Measurements from ENCODE around the gene ACSL6. TPM values are rescaled to one million over a fixed set of nuclear protein-coding genes. Genes with fewer than 3 reads are reported as not detected.

The ACSL6 gene, protein sequence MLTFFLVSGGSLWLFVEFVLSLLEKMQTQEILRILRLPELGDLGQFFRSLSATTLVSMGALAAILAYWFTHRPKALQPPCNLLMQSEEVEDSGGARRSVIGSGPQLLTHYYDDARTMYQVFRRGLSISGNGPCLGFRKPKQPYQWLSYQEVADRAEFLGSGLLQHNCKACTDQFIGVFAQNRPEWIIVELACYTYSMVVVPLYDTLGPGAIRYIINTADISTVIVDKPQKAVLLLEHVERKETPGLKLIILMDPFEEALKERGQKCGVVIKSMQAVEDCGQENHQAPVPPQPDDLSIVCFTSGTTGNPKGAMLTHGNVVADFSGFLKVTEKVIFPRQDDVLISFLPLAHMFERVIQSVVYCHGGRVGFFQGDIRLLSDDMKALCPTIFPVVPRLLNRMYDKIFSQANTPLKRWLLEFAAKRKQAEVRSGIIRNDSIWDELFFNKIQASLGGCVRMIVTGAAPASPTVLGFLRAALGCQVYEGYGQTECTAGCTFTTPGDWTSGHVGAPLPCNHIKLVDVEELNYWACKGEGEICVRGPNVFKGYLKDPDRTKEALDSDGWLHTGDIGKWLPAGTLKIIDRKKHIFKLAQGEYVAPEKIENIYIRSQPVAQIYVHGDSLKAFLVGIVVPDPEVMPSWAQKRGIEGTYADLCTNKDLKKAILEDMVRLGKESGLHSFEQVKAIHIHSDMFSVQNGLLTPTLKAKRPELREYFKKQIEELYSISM
- total RNA-seq: not detected in 2 replicates

DNA sequence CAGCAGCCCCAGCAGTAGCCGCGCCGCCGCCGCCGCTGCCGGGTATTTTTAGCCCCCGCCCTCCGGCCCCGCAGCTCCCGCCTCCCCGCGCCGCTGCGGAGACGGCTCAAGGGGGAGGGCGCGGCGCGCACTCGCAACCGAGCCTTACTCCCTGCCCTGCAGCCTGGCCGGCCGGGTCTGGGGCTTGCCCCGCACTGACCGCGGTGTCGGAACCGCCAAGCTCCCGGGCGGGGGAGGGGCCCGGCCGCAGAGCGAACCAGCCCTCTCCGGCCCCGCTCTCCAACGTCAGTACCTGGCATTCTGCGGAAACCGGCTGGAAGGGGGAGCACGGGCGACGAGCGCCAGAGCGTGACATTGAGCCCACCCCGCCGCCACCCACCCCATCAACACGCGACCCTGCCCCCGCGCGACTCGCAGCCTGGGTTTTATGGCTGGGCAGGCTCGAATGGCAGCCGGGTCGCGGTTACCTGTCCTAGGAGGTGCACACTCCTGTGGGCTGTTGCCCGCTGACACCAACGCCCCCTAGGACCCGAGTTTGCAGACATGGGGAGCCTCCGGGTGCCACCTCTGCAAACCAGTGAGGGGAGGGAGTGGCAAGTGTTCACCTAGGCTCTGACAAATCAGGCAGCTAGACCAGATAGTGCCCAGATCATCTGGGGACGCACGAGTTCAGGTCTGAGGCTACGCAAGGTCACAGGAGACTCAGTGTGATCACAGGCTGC lies at the start of gene ACSL6:
ACSL6 (minus strand) TSS at position 37 of the 722 bp plus-strand sequence. CDS start 105 bp downstream, outside the sequence.

DNA sequence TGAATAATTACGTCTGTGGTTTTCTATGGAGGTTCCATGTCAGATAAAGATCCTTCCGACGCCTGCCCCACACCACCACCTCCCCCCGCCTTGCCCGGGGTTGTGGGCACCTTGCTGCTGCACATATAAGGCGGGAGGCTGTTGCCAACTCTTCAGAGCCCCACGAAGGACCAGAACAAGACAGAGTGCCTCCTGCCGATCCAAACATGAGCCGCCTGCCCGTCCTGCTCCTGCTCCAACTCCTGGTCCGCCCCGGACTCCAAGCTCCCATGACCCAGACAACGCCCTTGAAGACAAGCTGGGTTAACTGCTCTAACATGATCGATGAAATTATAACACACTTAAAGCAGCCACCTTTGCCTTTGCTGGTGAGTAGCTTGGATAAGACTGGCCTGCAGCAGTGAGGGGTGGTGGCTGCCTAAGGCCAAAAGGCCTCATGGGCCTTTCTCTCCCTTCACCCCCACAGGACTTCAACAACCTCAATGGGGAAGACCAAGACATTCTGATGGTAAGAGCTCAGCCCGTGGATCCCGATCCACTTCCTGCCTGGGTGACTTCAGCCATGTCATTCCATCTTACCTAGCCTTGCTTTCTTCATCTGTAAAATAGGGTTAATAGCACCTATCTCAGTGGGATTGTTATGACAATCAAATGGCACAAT lies 49.2 kb upstream of the ACSL6 start, which contains the start of gene IL3:
IL3 (plus strand) TSS at position 155 of the 661 bp plus-strand sequence; CDS start at position 207, 52 bp downstream.

DNA sequence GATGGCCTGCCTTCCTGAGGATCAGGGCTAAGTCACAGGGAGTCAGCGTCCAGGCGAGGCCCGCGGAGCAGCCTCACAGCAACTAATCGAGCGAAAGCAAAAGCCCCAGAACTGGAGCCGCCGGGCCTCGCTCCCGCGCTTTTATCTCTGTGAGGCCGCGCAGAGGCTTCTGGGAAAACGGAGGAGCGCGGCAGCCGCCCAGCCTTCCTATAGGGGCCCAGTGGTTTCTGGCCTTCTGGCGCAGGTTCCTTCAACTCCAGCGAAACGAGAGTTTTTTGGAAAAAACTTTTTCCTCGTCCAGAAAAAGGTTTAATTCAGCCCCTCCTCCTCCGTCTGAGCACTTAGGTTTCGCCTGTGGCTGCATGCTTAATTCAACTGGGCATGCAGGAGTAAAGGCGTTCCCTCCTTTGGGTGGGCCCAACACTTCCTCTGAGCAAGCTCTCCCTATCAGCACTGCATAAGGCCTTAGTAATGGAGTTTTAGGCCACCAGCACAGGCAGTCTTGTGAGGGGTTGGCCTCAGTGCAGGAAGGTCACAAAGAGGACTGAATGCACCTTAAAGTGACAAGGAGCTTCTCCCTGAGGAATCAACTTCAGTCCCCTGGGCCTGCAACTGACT lies 65.8 kb downstream of the ACSL6 start, which contains the start of gene MEIKIN:
MEIKIN (minus strand) TSS at position 113 of the 618 bp plus-strand sequence. CDS start 158 bp downstream, outside the sequence.

Other genes starting within 250 kb of the ACSL6 start
- 10.6 and 21.8 TPM in 2 replicates for gene FNIP1, start 214.6 kb downstream of the ACSL6 start, total RNA-seq
- not detected in 2 replicates for gene MEIKIN, start 66.0 kb downstream of the ACSL6 start, total RNA-seq
- not detected in 2 replicates for gene IL3, start 49.0 kb upstream of the ACSL6 start, total RNA-seq
- 0.25 and 2.8 TPM in 2 replicates for gene CSF2, start 62.1 kb upstream of the ACSL6 start, total RNA-seq
- 53.4 and 68.9 TPM in 2 replicates for gene P4HA2, start 216.2 kb upstream of the ACSL6 start, total RNA-seq
- gene PDLIM4, start 246.0 kb upstream of the ACSL6 start, total RNA-seq: 171 and 182 TPM in 2 replicates

Measured in mesangial cell (primary cell).